ENCODE results near the gene OR2L5.

OR2L5 gene, protein sequence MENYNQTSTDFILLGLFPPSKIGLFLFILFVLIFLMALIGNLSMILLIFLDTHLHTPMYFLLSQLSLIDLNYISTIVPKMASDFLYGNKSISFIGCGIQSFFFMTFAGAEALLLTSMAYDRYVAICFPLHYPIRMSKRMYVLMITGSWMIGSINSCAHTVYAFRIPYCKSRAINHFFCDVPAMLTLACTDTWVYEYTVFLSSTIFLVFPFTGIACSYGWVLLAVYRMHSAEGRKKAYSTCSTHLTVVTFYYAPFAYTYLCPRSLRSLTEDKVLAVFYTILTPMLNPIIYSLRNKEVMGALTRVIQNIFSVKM

DNA sequence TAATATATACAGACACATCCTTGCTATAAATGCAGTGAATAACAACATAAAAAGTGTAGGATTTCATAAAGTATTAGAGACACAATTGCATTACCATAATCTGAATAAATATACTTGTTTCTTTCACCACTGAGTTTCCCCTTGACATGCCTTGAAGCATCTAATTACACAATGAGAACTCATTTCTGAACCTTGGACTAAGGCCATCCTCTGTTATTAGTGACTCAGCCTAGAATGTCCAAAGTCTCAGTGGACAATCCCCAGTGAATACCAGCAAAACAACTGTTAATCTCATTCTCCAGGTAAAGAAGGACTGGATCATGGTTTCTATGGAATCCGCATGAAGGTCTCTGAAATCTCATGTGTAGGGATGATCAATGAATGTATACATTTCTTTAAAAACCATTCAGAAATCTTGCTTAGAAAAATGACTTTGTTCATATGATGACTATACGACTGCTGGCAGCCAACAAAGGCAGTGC lies at the start of gene OR2L5:
TSS of gene OR2L5 (plus strand) at position 432 of the 482 bp plus-strand sequence. CDS start 8,288 bp downstream, outside the sequence.
- no peaks in the 10 kb centered on the region for H3K4me1 ChIP-seq (ENCODE audit: control insufficient read depth, insufficient read depth, low read length)
- H3K9ac ChIP-seq (ENCODE audit: low read depth, low read length): no peak within 1 kb of the TSS
- peaks cover 18% of the 10 kb centered on the region for H3K9me3 ChIP-seq (ENCODE audit: control insufficient read depth, insufficient read depth, low read length)
- H3K27me3 ChIP-seq (ENCODE audit: control insufficient read depth, insufficient read depth, low read length): no peaks in the 10 kb centered on the region
- H3K36me3 ChIP-seq (ENCODE audit: control insufficient read depth, insufficient read depth, low read length): no peaks in the 10 kb centered on the region
- no peak within 1 kb of the TSS for H3K4me3 ChIP-seq (ENCODE audit: low read depth, low read length)

DNA sequence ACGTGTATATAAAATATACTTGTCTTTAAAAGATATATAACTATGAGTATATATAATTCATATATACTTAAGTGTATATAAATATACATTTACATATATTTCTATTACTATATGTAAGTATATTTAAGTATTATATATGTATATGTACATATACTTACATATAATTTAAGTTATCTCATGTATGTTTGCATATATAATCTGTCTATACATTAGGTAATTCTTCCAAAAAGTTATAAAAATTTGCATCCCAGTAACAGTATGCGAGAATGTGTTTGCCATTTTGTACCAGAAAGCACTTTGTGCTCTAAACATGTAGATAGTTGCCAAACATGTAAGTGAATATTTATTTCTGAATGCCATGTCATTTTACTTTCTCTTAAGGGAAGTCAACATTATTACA lies 48.5 kb upstream of the OR2L5 start, which contains the start of gene OR2AK2:
TSS of gene OR2AK2 (plus strand) at position 301 of the 400 bp plus-strand sequence. CDS start 144 bp downstream, outside the sequence.
- no peak within 1 kb of the TSS for H3K9ac ChIP-seq (ENCODE audit: low read depth, low read length)
- no peaks in the 10 kb centered on the region for H3K4me1 ChIP-seq (ENCODE audit: control insufficient read depth, insufficient read depth, low read length)
- H3K4me3 ChIP-seq (ENCODE audit: low read depth, low read length): no peak within 1 kb of the TSS
- peaks cover 23% of the 10 kb centered on the region for H3K9me3 ChIP-seq (ENCODE audit: control insufficient read depth, insufficient read depth, low read length)
- no peaks in the 10 kb centered on the region for H3K36me3 ChIP-seq (ENCODE audit: control insufficient read depth, insufficient read depth, low read length)
- H3K27me3 ChIP-seq (ENCODE audit: control insufficient read depth, insufficient read depth, low read length): no peaks in the 10 kb centered on the region

DNA sequence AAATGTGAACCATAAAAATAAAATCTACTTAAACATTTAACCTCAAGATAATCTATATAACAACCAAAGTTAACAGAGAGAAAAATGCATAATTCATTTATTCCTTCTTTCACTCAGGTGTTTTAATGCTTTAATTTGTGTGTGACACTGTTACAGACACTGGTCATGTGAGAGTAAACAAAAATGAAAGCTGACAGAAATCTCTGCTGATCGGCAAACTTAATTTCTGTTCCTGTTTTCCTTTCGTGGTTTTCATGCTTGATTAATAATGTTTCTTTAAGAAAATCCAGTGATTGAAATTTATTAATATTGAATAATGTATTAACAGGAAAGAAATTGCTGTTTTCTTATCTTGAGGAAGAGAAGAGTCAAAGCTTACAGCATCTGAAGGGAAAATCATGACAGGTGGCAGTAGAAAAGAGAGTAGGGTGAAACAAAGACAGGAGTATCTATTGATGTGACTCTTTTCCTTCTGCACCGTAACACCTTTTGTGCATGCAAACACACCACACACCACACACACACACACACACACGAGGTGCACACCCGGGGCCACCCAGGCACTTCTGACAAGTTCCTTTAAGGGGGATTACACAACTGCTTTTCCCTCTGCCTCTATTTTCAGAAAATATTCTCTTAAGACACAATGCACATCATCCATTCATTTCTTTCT lies 46.8 kb upstream of the OR2L5 start:
- H3K27me3 ChIP-seq (ENCODE audit: control insufficient read depth, insufficient read depth, low read length): no peaks in the 10 kb centered on the region
- no peak overlapping the region for H3K4me3 ChIP-seq (ENCODE audit: low read depth, low read length)
- peaks cover 16% of the 10 kb centered on the region for H3K9me3 ChIP-seq (ENCODE audit: control insufficient read depth, insufficient read depth, low read length)
- no peak overlapping the region for H3K9ac ChIP-seq (ENCODE audit: low read depth, low read length)
- H3K4me1 ChIP-seq (ENCODE audit: control insufficient read depth, insufficient read depth, low read length): no peaks in the 10 kb centered on the region
- H3K36me3 ChIP-seq (ENCODE audit: control insufficient read depth, insufficient read depth, low read length): no peaks in the 10 kb centered on the region

DNA sequence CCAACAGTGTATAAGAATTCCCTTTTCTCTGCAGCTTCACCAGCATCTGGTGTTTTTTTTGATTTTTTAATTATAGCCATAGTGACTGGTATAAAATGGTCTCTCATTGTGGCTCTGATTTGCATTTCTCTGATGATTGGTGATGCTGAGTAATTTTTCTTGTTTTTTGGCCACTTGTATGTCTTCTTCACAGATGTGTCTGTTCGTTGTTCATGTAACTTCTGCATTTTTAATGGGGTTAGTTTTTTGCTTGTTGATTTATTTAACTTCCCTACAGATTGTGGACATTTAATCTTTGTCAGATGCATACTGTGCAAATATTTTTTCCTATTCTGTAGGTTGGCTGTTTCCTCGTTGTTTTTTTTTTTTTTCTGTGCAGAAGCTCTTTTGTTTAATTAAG lies 20.5 kb upstream of the OR2L5 start:
- Histone ChIP-seq H3K4me1 (ENCODE audit: control insufficient read depth, insufficient read depth, low read length) (no peaks in the 10 kb centered on the region), H3K4me3 (ENCODE audit: low read depth, low read length) (no peak overlapping the region), H3K9me3 (ENCODE audit: control insufficient read depth, insufficient read depth, low read length) (peaks cover 18% of the 10 kb centered on the region), H3K9ac (ENCODE audit: low read depth, low read length) (no peak overlapping the region), H3K27me3 (ENCODE audit: control insufficient read depth, insufficient read depth, low read length) (no peaks in the 10 kb centered on the region), H3K36me3 (ENCODE audit: control insufficient read depth, insufficient read depth, low read length) (no peaks in the 10 kb centered on the region)

DNA sequence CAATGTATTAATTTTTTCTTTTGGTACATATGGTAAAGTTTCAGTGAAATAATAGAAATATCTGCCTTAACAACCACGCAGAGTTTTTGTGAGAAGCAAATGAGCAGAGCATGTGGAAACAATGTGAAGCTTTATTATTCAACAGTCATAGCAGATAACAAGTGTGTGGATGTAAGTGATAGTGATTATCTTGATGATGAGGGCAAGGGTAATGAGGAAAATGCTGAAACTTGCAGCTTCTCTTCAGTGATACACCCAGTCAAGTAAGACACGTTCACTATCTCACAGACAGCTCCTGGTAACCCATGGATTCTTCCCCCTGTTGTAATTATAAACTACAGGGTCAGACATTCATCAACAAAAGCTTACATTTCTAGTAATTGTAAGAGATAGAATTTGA lies 14.6 kb upstream of the OR2L5 start:
- Histone ChIP-seq H3K4me1 (ENCODE audit: control insufficient read depth, insufficient read depth, low read length) (no peaks in the 10 kb centered on the region), H3K4me3 (ENCODE audit: low read depth, low read length) (no peak overlapping the region), H3K36me3 (ENCODE audit: control insufficient read depth, insufficient read depth, low read length) (no peaks in the 10 kb centered on the region), H3K9me3 (ENCODE audit: control insufficient read depth, insufficient read depth, low read length) (peaks cover 13% of the 10 kb centered on the region), H3K9ac (ENCODE audit: low read depth, low read length) (no peak overlapping the region), H3K27me3 (ENCODE audit: control insufficient read depth, insufficient read depth, low read length) (no peaks in the 10 kb centered on the region)

DNA sequence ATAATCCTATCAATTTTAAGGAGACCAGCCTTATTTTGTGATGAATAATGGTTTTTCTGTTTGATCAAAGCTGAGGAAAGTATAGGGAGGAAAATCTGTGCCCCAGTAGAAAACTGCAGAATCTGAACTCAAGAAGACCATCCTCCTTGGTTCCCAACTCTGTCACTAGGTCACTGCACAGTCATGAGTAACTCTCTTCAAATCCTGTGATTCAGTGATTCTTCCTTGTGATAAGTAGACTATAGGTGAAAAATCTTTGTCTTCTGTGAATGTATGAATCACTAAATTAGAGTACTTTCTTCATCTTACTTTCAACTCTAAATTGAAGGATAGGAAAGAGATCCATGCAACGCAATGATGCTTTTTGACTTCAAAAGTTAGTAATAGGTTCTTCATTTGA lies 13.3 kb upstream of the OR2L5 start:
- Histone ChIP-seq H3K27me3 (ENCODE audit: control insufficient read depth, insufficient read depth, low read length) (no peaks in the 10 kb centered on the region), H3K4me1 (ENCODE audit: control insufficient read depth, insufficient read depth, low read length) (no peaks in the 10 kb centered on the region), H3K36me3 (ENCODE audit: control insufficient read depth, insufficient read depth, low read length) (no peaks in the 10 kb centered on the region), H3K9me3 (ENCODE audit: control insufficient read depth, insufficient read depth, low read length) (peaks cover 13% of the 10 kb centered on the region), H3K9ac (ENCODE audit: low read depth, low read length) (no peak overlapping the region), H3K4me3 (ENCODE audit: low read depth, low read length) (no peak overlapping the region)

DNA sequence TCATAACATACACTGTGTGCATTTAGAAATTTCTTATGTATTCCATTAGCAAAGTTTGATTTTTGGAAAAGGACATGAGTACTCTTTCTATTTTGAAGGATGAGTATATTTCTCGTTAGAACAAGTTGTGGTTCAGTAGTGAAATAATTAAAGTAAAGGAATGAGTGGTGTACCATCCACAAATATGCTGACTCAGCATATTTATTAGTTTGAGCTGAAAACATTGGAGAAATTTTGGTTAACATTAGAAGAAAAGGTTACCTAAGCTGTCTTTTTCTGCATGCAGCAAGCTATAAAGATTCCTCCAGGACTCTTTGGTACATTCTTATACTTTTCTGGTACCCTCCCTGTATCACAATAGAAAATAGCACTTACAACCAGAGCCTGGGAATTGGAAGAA lies 5.7 kb upstream of the OR2L5 start:
- Histone ChIP-seq H3K4me1 (ENCODE audit: control insufficient read depth, insufficient read depth, low read length) (no peaks in the 10 kb centered on the region), H3K36me3 (ENCODE audit: control insufficient read depth, insufficient read depth, low read length) (no peaks in the 10 kb centered on the region), H3K27me3 (ENCODE audit: control insufficient read depth, insufficient read depth, low read length) (no peaks in the 10 kb centered on the region), H3K9ac (ENCODE audit: low read depth, low read length) (no peak overlapping the region), H3K9me3 (ENCODE audit: control insufficient read depth, insufficient read depth, low read length) (peaks cover 22% of the 10 kb centered on the region), H3K4me3 (ENCODE audit: low read depth, low read length) (no peak overlapping the region)

DNA sequence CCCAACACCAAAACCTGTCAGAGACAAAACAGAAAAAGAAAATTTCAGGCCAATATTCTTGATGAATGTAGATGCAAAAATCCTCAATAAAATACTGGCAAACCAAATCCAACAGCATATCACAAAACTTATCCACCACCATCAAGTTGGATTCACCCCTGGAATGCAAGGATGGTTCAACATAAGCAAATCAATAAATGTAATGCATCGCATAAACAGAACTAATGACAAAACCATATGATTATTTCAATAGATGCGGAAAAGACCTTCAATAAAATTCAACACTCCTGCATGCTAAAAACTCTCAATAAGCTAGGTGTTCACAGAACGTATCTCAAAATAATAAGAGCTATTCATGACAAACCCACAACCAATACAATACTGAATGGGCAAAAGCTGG lies 3.8 kb upstream of the OR2L5 start:
- Histone ChIP-seq H3K36me3 (ENCODE audit: control insufficient read depth, insufficient read depth, low read length) (no peaks in the 10 kb centered on the region), H3K4me1 (ENCODE audit: control insufficient read depth, insufficient read depth, low read length) (no peaks in the 10 kb centered on the region), H3K27me3 (ENCODE audit: control insufficient read depth, insufficient read depth, low read length) (no peaks in the 10 kb centered on the region), H3K4me3 (ENCODE audit: low read depth, low read length) (no peak overlapping the region), H3K9me3 (ENCODE audit: control insufficient read depth, insufficient read depth, low read length) (peaks cover 22% of the 10 kb centered on the region), H3K9ac (ENCODE audit: low read depth, low read length) (no peak overlapping the region)

DNA sequence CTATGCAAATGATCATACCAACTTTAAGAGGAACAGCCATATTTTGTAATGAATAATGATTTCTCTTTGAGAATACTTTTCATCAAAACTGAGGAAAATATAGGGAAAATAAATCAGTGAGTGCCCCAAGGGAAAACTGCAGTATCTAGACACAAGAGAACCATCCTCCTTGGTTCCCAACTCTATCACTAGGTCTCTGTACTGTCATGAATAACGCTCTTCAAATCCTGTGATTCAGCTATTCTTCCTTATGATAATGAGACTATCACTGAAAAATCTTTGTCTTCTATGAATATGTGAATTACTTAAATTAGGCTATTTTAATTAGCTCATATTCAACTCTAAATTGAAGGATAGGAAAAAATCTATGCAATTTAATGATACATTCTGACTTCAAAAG lies 2.3 kb downstream of the OR2L5 start:
- Histone ChIP-seq H3K4me1 (ENCODE audit: control insufficient read depth, insufficient read depth, low read length) (no peaks in the 10 kb centered on the region), H3K36me3 (ENCODE audit: control insufficient read depth, insufficient read depth, low read length) (no peaks in the 10 kb centered on the region), H3K27me3 (ENCODE audit: control insufficient read depth, insufficient read depth, low read length) (no peaks in the 10 kb centered on the region), H3K9me3 (ENCODE audit: control insufficient read depth, insufficient read depth, low read length) (peaks cover 16% of the 10 kb centered on the region), H3K4me3 (ENCODE audit: low read depth, low read length) (no peak overlapping the region), H3K9ac (ENCODE audit: low read depth, low read length) (no peak overlapping the region)

DNA sequence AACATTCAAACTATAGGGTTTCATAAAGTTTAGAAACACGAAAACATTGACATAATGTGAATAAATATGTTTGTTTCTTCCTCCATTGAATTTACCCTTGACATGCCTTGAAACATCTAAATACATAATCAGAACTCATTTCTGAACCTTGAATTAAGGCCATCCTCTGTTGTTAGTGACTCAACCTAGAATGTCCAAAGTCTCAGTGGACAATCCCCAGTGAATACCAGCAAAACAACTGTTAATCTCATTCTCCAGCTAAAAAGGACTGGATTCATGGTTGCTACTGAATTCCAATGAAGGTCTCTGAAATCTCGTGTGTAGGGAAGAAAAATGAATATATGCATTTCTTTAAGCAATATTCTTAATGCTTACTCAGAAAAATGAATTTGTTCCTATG lies 16.3 kb downstream of the OR2L5 start, which contains the start of gene OR2L2:
TSS of gene OR2L2 (plus strand) at position 301 of the 400 bp plus-strand sequence. CDS start 8,198 bp downstream, outside the sequence.
- Histone ChIP-seq H3K27me3 (ENCODE audit: control insufficient read depth, insufficient read depth, low read length) (no peaks in the 10 kb centered on the region), H3K4me3 (ENCODE audit: low read depth, low read length) (no peak within 1 kb of the TSS), H3K9ac (ENCODE audit: low read depth, low read length) (no peak within 1 kb of the TSS), H3K9me3 (ENCODE audit: control insufficient read depth, insufficient read depth, low read length) (peaks cover 23% of the 10 kb centered on the region), H3K4me1 (ENCODE audit: control insufficient read depth, insufficient read depth, low read length) (no peaks in the 10 kb centered on the region), H3K36me3 (ENCODE audit: control insufficient read depth, insufficient read depth, low read length) (no peaks in the 10 kb centered on the region)

DNA sequence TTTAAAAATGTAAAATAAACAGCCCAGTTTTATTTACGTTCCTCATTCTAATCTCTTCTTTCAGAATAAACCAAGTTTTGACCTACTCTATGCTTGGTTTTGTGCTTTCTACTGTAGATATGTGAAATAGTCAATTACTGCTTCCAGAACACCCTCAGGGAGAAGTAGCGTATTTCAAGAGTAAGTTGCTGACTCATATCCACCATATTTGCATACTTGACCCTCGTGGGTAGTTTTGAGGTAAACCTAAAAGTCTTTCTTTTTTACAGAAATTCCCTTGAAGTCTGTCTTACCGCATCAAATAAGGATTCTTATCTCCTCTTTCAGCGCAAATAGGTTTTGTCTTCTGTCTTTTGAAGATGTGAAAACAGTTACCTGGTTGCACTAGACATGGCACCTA lies 31.7 kb downstream of the OR2L5 start:
- Histone ChIP-seq H3K36me3 (ENCODE audit: control insufficient read depth, insufficient read depth, low read length) (no peaks in the 10 kb centered on the region), H3K4me1 (ENCODE audit: control insufficient read depth, insufficient read depth, low read length) (no peaks in the 10 kb centered on the region), H3K9ac (ENCODE audit: low read depth, low read length) (no peak overlapping the region), H3K27me3 (ENCODE audit: control insufficient read depth, insufficient read depth, low read length) (no peaks in the 10 kb centered on the region), H3K9me3 (ENCODE audit: control insufficient read depth, insufficient read depth, low read length) (peaks cover 8% of the 10 kb centered on the region), H3K4me3 (ENCODE audit: low read depth, low read length) (no peak overlapping the region)

DNA sequence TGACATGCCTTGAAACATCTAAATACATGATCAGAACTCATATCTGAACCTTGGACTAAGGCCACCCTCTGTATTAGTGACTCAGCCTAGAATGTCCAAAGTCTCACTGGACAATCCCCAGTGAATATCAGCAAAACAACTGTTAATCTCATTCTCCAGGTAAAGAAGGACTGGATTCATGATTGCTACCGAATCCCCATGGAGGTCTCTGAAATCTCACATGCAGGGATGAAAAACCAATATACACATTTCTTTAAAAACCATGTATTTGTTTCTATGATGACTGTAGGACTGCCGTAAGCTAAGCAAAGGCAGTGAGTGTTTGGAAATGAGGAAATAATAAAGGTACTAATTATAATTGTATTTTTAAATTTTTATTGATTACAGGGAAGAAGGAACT lies 33.1 kb downstream of the OR2L5 start, which contains the start of gene OR2L3:
TSS of gene OR2L3 (plus strand) at position 301 of the 400 bp plus-strand sequence. CDS start 13,846 bp downstream, outside the sequence.
- no peak within 1 kb of the TSS for H3K4me3 ChIP-seq (ENCODE audit: low read depth, low read length)
- H3K9me3 ChIP-seq (ENCODE audit: control insufficient read depth, insufficient read depth, low read length): peaks cover 10% of the 10 kb centered on the region
- no peaks in the 10 kb centered on the region for H3K4me1 ChIP-seq (ENCODE audit: control insufficient read depth, insufficient read depth, low read length)
- no peak within 1 kb of the TSS for H3K9ac ChIP-seq (ENCODE audit: low read depth, low read length)
- H3K36me3 ChIP-seq (ENCODE audit: control insufficient read depth, insufficient read depth, low read length): no peaks in the 10 kb centered on the region
- H3K27me3 ChIP-seq (ENCODE audit: control insufficient read depth, insufficient read depth, low read length): no peaks in the 10 kb centered on the region

All from iPS-15b (cell line).